GM18909 (cell line): ENCODE results near the gene BMERB1.
"Not testable (repeated sequence)": the region's sequence is repeated elsewhere in the genome, so short reads cannot be mapped to it uniquely, and the experiment has no call there.

Source experiments
- ATAC-seq: cut with Tn5 transposase; IDR thresholded peaks from one replicate; pipeline ENCODE4 v1.9.1; 2021; ENCODE audit warnings: mild to moderate bottlenecking; ENCODE audit not compliant: unreplicated experiment, poor library complexity

The BMERB1 gene

GRCh38 chr16:15544405-15544804 is 110.0 kb downstream of the BMERB1 start:
- ATAC-seq = no peak

DNA sequence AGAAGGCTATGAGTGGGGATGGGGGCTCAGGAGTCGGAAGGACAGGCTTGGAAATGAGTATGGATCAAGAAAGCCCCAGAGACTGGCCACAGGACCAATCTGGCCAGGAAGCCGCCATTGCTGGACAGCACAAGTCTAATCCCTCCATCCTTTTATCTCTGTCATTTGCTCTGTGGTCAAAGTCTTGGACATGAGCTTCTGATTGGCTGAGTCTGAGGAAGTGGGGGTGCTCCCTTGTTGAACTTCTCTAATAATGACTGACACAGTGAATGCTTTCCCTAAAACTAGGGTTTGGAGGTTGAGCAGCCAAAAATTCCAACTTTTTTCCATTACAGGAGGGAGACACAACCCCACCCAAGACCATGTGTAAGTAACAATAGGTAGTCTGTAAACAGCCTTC is 111.2 kb downstream of the BMERB1 start:
- ATAC-seq = no peak

GRCh38 chr16:15547072-15547767 is 112.8 kb downstream of the BMERB1 start:
- ATAC-seq = not testable (repeated sequence)

DNA sequence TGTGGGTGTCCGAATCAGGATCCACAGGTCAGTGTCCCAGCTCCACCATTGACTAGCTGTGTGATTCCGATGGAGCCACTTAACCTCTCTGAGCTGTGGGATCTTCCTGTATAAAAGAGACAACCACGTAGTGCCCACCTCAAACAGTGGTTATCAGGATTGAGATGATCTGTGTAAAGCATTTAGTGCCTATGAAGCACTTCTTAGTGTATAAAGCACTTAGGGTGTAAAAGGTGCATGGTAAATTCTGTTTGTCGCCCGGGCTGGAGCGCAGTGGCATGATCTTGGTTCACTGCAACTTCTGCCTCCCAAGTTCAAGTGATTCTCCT is 113.3 kb downstream of the BMERB1 start:
- no peak for ATAC-seq

GRCh38 chr16:15548482-15548891 is 114.1 kb downstream of the BMERB1 start:
- ATAC-seq = no peak

DNA sequence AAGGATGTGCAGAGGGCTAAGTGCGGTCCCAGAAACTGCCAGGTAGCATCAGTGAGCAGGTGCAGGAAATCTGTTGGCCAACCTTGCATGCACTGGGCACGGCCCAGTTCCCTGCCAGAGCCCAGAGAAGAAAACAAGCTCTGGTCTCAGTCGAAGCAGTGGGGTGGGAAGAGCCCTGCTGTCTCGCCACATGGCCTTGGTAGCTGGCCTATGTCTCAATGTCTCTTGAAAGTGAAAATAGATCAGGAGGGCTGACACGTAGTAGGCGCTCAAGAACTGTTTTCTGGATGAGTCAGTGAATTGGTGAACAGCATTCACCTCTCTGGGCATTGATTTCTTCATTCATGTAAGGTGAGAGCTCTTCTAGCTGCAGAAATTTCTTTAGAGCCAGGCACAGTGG is 118.1 kb downstream of the BMERB1 start:
- no peak for ATAC-seq

DNA sequence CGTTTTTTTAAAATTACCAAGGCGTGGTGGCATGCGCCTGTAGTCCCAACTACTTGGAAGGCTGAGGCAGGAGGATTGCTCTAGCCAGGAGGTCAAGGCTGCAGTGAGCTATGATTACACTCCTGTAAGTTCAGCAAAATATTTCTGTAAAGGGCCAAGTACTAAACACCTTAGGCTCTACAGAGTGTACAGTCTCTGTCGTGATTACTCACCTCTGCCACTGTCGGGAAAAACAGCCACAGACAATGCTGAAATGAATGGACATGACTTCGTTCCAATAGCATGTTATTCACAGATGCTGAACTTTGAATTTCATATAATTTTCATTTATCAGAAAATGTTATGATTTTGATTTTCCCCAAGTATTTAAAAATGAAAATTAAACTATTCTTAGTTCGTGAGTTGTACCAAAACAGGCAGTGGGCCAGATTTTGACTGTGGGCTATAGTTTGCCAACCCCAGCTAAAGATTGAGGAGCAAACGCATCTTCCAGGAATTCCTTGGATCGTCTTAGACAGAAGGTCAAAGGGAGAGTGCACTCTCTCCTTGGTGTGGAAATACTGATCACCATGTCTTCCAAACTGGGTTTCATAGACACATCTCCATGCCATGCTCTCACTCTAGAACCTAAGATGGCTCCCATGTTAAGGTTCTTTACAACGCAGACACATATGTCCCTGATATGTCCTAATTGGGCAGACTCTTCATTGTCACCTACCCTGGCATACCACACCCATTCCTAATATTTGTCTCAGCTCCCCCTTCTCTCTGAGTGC is 119.1 kb downstream of the BMERB1 start:
- no peak for ATAC-seq

GRCh38 chr16:15556130-15556529 is 121.7 kb downstream of the BMERB1 start:
- no peak for ATAC-seq

GRCh38 chr16:15557258-15557657 is 122.9 kb downstream of the BMERB1 start:
- no peak for ATAC-seq

GRCh38 chr16:15559176-15559575 is 124.8 kb downstream of the BMERB1 start:
- no peak for ATAC-seq

DNA sequence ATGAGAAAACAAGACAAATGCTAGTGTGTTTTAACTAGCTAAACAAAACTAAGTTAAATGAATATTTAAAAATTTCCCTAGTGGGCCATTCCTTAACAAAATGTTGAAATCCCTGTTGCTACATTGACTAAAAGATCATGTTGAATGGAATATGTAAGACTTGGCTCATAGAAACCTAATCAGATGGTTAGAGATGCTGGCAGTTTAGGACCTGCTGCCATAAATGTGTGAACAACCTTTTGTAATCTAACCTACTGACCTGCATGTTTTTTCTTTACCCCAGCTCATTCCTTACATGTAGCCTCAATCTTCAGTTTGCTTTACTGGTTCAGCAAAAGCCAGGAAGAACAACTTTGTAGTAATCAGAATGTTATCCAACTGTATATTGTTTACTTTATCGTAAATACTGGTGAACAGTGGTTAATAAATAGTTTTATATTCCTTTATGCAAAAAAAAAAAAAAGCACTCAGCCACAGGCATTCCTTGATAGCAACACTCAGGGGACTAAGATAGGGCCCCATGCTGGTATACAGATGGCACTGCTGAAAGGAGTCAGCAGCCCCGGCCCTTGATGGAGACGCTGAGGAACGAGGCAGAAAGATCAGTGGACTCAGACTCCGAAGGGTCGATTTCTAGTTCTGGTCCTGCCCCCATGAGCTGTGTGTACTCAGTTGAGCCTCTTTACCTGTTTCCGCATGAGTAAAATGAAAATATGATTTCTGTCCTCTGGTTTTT is 130.4 kb downstream of the BMERB1 start:
- ATAC-seq = no peak

- ATAC-seq = no peak
Measured at GRCh38 chr16:15566095-15566494, 131.7 kb downstream of the BMERB1 start.

DNA sequence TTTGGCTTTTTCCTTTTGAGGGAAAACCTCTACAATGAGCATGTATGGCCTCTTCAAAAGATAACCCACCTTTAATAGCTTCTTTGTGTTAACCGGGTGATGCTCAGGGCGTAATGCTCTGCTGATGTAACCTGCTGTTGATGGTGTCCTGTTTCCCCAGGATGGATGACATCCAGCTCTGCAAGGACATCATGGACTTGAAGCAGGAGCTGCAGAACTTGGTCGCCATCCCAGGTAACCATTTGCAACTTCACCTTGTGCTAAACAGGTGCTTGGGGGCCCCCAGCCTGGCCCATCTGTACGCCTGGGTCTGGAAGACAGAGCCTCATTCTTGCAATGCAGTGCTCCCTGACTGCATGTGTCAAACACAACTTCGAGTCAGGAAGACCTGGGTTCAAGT is 133.4 kb downstream of the BMERB1 start:
- ATAC-seq = no peak

DNA sequence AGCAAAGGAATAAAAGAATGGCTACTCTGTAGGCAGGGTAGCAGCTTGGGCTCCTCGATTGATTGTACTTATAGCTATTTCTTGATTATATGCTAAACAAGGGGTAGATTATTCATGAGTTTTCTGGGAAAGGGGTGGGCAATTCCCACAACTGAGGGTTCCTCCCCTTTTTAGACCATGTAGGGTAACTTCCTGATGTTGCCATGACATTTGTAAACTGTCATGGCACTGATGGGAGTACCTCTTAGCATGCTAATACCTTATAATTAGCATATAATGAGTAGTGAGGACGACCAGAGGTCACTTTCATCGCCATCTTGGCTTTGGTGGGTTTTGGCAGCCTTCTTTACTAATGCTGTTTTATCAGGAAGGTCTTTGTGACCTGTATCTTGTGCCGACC is 136.3 kb downstream of the BMERB1 start:
- not testable (repeated sequence) for ATAC-seq

DNA sequence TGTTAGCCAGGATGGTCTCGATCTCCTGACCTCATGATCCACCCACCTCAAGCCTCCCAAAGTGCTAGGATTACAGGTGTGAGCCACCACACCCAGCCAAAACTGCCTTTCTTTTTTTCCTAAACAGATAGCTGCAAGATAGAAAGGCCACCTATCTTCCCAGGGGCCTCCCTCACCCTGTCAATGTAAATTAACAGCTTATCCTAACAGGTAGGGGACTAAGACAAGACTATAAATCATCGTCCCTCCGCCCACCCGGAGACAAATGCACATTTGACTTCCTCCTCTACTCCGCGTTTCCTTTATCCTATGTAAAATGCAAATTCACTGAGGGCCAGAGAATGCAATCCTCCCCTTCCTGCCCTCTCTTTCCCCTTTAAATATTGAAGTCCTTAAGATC is 137.2 kb downstream of the BMERB1 start:
- ATAC-seq = no peak

GRCh38 chr16:15572329-15573001 is 138.1 kb downstream of the BMERB1 start:
- no peak for ATAC-seq

GRCh38 chr16:15573274-15573895 is 139.0 kb downstream of the BMERB1 start:
- ATAC-seq = no peak

DNA sequence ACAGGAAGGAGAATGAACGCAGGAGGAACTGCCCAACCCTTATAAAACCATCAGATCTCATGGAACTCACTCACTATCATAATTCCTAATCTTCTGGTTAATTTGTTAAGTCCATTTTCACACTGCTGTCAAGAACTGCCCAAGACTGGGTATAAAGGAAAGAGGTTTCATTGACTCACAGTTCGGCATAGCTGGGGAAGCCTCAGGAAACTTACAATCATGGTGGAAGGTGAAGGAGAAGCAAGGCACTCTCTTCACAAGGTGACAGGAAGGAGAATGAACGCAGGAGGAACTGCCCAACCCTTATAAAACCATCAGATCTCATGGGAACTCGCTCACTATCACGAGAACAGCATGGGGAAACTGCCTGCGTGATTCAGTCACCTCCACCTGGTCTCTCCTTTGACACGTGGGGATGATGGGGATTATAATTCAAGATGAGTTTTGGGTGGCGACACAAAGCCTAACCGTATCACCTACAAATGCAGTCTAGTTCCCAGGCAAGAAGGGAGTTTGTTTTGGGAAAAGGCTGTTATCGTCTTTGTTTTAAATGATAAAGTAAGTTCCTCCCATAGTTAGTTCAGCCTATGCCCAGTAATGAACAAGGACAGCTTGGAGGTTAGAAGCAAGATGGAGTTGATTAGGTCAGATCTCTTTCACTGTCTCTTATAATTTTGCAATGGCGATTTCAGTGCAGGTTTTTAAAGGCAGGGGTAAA is 139.7 kb downstream of the BMERB1 start:
- ATAC-seq = not testable (repeated sequence)

DNA sequence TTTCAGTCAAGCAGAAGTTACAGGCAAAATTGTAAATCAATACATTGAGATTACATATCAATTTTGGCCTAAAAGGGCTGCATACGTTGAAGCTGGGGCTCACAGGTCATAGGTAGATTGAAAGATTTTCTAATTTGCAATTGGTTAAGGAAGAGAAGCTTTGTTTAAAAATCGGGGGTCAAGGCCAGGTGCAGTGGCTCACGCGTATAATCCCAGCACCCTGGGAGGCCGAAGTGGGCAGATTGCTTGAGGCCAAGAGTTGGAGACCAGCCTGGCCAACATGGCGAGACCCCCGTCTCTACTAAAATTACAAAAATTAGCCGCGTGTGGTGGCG is 140.2 kb downstream of the BMERB1 start:
- no peak for ATAC-seq
